Stimulated activated CD4-positive, alpha-beta T cell treated with anti-CD3 and anti-CD28 coated beads, Interleukin-4, amount 100 ng/mL, for 24 hours (primary cell): ENCODE measurements around the gene MAPK8.
"Not testable (repeated sequence)": the region's sequence is repeated elsewhere in the genome, so short reads cannot be mapped to it uniquely, and the experiment has no call there.

Experiments used
- DNase-seq: peaks from one replicate; pipeline ENCODE4 v3.0.0-alpha.2; 2020

MAPK8 gene

GRCh38 chr10:48340734-48341133 lies 34.3 kb downstream of the MAPK8 start:
- DNase-seq = no peak

- DNase-seq = no peak
Observed at GRCh38 chr10:48343106-48343505, 36.6 kb downstream of the MAPK8 start.

GRCh38 chr10:48343921-48344598 lies 37.6 kb downstream of the MAPK8 start:
- DNase-seq = no peak

DNA sequence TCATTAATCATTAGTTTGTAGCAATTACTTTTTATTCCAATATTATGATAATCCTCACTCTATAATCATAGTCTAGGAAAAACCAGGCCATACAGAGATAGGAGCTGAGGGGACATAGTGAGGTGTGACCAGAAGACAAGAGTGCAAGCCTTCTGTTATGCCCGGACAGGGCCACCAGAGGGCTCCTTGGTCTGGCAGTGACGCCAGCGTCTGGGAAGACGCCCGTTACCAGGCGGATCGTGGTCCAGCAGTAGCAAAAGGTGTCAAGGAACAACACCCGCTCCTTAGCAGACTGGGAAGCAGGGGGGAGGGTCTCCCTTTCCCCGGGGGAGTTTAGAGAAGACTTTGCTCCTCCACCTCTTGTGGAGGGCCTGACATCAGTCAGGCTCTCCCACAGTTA lies 39.8 kb downstream of the MAPK8 start:
- DNase-seq = not testable (repeated sequence)

GRCh38 chr10:48347539-48347938 lies 41.1 kb downstream of the MAPK8 start:
- not testable (repeated sequence) for DNase-seq

DNA sequence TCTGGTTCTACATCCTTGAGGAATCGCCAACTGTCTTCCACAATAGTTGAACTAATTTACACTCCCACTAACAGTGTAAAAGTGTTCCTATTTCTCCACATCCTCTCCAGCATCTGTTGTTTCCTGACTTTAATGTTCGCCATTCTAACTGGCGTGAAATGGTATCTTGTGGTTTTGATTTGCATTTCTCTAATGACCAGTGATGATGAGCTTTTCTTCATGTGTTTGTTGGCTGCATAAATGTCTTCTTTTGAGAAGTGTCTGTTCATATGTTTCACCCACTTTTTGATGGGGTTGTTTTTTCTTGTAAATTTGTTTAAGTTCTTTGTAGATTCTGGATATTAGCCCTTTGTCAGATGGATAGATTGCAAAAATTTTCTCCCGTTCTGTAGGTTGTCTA lies 41.5 kb downstream of the MAPK8 start:
- DNase-seq = not testable (repeated sequence)

GRCh38 chr10:48353246-48353645 lies 46.8 kb downstream of the MAPK8 start:
- DNase-seq = no peak

DNA sequence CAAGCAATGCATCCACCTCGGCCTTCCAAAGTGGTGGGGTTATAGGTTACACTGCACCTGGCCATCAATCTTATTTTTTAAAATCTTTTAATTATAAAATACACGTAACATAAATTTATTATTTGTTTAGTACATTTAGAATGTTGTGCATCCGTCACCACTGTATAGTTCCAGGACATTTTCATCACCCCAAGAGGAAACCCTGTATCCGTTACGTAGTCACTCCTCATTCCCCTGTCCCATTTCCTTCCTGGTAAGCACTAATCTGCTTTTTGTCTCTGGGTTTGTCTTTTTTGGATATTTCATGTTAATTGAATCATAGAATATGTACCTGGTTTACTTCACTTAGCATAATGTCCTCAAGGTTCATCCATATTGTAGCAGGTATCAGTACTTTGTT lies 51.2 kb downstream of the MAPK8 start:
- DNase-seq = no peak

DNA sequence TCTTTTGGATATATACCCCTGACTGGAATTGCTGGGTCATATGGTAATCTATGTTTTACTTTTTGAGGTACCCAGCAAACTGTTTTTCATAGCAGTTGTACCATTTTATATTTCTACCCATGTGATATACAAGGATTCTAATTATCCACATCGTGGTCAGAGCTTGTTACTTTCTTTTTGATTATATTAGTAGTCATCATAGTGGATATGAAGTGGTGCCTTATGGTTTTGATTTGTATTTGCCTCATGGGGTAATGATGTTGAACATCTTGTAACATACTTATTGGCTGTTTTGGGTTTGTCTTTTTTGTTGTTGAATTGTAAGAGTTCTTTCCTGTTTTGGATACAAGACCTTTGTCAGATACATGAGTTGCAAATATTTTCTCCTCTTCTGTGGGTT lies 51.7 kb downstream of the MAPK8 start:
- DNase-seq = no peak

GRCh38 chr10:48358838-48359237 lies 52.4 kb downstream of the MAPK8 start:
- no peak for DNase-seq

- DNase-seq = no peak
Observed at GRCh38 chr10:48361176-48361575, 54.7 kb downstream of the MAPK8 start.

DNA sequence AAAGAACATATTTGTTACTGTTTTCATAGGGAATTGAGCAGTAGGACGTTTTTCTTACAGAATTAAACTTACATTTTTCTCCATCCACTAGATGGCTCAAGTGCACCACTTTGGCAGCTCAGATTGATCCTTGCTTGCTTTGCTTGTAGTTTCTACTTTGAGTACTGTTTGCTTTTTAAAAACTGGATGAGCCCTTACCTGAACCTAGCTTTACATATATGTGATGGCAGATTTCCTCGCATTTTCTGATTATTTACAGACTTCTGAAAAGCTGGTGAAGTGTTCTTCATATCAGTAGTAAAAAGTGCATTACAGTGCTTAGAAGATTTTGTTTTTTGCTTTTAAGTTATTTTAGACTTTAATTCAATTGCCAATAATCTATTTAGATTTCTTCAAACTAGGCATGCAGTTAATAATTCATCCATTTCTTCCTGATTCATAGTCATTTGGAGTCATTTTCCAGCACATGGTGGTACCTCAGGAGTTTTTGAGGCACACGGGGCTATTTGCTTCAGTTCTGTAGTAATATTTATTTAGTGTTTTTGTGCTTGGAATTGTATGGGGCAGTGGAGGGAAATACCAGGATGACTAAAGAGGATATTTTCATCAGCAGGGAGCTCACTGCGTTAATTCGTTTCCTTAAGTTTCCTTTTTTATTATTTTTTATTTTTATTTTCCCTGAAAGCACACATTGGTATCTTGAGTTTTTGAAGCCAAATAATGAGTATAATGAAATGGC lies 57.3 kb downstream of the MAPK8 start:
- DNase-seq = peak; percentile 30

DNA sequence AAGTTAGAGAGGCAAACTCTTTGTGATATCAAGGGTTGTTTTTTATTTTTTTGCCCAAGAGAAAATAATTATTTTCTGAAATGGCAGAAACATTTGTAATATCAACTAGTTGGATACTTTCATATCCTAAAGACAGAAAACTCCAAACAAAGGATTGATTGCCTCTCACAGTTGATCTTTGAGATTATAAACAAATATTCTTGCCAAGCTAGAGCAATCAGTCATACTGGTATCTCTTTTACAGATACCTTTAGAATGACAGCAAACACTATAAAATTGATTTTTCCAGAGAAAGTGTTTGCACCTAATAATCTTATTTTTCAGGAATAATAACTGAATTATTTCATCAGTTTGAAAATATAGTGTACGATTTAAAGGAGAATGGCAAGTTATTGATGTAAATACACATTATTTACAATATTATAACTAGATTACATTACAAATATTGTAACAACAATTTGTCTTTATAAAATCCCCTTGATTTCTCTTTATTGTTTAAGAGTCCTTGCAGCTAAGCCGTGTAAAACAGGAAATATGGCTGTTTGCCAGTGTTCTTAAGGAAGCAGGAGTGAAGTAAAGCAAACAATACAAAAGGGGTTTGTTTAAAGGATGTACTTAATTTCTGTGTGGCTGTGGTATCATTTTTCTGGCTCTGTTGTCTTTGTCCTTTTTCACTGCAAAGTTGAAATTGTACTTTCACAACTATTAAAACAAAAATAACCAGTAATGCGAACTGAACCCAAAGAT lies 58.4 kb downstream of the MAPK8 start:
- no peak for DNase-seq

GRCh38 chr10:48365668-48366067 lies 59.2 kb downstream of the MAPK8 start:
- DNase-seq = no peak

- no peak for DNase-seq
Observed at GRCh38 chr10:48366261-48366660, 59.8 kb downstream of the MAPK8 start.

DNA sequence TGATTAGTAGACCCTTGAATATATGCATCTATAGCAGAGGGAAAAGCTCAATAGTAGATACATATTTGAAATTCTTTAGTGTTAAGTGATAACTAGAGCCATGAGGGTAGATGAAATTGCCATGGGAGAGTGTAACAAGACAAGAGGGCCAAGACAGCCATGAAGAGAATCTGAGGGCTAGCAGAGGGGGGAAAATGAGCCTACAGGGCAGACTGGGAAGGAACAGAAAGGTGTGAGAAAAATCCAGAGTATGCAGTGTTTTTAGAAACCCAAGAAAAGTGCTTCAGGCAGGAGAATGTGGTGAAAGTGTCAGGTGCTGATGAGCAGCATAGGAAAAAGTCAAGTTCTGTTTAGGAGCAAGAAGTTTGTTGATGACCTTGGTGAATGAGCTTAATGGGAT lies 63.0 kb downstream of the MAPK8 start:
- no peak for DNase-seq

- DNase-seq = no peak
Observed at GRCh38 chr10:48377751-48378530, 71.5 kb downstream of the MAPK8 start.

DNA sequence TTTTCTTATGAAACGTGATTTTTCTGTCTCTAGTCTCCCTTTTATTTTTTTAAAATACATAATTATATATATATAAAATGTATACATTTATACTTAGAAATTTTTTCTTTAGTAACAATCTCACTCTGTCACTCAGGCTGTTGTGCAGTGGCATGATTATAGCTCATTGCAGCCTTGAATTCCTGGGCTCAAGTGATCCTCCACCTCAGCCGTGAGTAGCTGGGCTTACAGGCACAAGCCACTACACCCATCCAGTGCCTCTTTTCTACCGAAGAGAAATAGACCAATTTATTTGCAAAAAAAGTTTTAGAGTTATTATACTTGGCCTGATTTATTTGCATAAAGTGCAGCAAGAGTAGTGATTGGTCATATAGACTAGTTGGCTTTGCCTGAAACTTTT lies 72.2 kb downstream of the MAPK8 start:
- no peak for DNase-seq

DNA sequence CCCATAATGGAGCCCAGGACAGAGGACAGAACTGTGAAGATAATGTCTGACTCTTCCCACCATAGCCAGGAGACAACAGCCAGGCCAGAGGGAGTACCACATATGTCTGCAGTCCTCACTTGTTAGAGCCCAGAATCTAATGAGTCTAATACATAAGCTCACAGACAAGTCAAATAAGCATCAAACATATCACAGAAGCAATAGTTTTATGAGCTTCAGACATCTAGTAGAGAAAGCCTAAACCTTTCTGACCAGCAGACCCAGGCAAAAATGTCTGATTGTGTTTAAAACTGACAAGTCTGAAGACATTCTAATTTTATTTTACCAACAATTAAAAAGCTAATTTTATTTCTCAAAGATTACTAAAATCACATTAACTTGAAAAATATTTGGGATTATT lies 75.5 kb downstream of the MAPK8 start:
- DNase-seq = no peak

DNA sequence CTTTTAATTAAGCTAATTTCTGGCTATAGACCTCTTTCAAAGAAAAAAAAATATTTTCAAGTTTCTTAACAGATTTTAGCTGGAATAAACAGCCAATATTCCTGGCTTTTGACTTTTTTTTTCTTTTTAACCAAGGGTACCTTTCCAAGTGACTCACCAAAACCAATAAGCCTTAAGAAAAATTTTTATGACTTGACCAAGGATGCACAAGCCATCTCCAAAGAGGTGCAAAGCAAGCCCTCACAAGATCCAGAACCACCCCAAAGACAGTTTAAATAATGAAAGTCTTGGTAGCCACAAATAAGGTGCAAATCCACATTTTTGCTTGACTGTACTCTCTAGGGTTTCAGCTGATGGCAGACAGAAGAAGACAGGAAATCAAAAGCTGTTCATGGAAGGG lies 76.5 kb downstream of the MAPK8 start:
- DNase-seq = no peak

DNA sequence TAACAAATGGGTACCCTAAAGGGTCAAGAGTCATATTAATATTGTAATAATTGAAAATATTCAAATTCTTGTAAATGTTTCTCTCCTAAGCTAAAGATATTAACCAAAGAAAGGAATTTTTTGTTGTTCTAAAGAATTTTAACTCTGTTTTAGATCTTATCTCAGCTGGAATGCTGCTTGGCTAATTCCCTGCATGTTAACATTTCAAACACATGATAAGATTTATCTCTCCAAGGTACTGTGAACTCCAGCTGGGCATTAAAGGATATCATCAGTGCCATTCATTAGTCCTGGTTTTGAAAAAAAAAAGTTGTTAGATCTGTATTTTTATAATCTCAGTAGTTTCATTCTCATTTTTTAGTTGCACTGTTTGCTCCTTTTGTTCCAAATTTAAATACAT lies 76.9 kb downstream of the MAPK8 start:
- no peak for DNase-seq

GRCh38 chr10:48384699-48384982 lies 78.2 kb downstream of the MAPK8 start:
- DNase-seq = no peak

GRCh38 chr10:48389272-48389671 lies 82.8 kb downstream of the MAPK8 start:
- DNase-seq = no peak
